ENCODE measurements around the gene TST.
"Not testable (repeated sequence)": the region's sequence is repeated elsewhere in the genome, so short reads cannot be mapped to it uniquely, and the experiment has no call there.

Gene TST

DNA sequence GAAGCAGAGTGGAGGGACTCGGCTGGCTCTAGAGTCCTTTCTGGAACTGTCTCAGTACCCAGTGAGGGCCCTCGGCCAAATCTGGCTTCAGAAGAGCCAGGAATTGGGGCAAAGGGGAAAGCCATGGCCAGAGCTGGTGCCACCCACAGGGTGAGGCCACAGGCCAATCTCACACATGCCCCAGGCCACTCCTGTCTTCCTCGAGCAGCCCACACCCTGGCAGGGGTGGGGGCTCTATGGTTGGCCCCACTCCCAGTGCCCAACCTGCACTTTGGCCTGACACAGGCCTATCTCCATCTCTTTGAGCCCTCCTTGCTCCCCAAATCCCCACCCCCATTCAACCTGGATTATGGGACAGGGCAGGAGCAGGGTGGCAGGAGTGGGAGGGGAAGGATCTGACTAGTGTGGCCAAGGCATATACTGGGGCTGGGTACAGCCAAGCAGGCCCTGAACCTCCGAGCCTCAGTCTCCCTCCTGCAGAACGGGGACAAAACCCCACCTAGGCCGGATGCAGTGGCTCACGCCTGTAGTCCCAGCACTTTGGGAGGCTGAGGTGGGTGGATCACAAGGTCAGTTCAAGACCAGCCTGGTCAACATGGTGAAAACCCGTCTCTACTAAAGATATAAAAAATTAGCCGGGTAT lies 6.9 kb downstream of the TST start:
- no peak for DNase-seq

GRCh38 chr22:37011472-37011871 lies 7.8 kb downstream of the TST start:
- DNase-seq: no peak

- no peak for DNase-seq
These were observed 8.3 kb downstream of the TST start for GRCh38 chr22:37010976-37011375.

DNA sequence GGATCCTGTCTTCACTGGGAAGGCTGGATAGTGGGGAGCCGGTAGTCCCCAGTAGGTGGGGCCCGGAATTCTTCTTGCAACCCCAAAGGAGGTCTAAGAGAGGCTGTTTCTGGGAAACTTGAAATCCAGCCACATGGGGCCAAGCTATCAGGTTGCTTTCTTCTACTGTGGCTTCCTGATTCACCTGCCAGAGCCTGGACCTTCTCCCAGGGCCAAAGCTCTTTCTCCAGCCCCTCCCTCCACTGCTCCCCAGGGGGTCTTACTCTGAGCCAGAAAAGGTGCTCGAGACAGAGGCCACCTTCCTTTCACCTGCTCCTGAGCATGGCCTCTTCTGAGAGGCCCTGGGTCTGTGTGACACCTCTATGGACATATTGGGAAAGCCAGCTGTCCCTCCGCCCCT lies 9.1 kb downstream of the TST start:
- DNase-seq: no peak

- no peak for DNase-seq
These were observed 9.8 kb downstream of the TST start for GRCh38 chr22:37009490-37009889.

DNA sequence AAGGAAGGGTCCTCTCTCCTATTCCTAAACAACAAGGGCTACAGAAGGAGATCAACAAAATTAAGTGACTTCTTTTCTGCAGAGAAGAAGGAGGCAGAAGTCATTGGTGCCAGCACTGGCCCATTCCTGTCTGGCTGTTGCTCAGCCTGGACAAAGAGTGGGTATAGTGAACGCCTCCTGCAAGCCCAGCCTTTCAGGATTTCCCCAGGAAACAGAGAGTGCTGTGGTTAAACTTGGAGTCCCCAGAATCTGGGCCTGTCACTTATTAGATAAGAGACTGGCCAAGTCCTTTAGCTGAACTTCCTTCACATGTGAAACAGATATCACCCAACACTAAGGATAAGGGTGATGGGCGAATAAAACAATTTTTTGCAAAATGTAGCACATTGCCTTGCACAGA lies 10.9 kb downstream of the TST start:
- DNase-seq: no peak

DNA sequence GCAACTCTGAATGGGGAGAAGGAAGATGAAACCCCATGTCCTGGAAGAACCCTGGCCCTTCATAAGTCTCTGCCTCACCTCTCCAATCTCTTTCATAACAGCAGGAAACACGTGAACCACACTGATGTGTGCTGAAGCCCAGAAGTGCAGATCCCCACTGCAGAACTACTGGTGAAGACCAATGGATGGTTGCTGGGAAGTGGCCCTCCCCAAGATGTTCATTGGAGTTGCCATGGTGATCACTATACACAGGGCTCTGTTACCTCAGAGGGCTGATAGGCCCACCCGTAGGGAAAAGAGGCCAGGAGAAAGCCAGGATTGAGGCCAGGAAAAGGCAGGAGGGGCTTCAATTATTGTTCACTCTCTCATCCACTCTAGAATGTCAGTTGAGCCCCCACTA lies 11.6 kb downstream of the TST start:
- no peak for DNase-seq

DNA sequence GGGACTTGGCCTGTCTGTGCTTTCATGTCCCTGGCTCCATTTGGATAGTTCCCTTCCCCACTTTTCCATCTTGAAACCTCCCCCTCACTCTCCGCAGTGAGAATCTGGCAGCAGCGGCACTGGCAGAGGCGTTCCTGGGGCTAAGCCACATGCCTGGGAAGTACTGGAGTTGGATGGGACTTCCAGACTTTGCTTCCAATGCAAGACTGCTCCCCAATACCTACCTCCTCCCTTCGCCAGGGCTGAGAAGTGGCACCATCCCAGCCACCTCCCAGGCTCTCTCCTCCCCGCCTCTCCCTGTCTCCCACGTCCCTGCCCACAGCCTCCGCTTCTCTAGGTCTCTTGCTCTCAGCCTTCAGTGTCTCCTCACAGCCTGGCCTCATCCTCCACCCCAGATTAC lies 16.6 kb downstream of the TST start:
- no peak for DNase-seq

DNA sequence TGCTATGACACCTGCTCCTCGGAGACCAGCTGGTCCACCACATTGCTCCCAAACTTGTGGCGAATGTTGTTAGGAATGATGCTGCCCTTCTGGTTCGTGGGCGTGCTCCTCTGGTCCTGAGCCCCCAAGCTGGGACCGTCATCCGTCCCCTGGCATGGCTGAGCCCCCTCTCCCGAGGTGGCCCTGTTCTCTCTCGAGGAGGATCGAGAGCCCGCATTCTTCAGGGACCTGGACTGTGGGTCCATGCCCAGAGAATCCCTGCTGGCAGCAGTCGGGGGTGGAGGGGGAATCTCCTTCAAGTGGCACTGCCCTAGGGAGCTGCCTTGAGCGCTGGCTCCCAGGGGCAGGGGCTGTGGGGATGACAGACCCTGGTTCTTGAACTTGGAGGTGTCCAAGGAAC lies 17.4 kb downstream of the TST start:
- DNase-seq: no peak

DNA sequence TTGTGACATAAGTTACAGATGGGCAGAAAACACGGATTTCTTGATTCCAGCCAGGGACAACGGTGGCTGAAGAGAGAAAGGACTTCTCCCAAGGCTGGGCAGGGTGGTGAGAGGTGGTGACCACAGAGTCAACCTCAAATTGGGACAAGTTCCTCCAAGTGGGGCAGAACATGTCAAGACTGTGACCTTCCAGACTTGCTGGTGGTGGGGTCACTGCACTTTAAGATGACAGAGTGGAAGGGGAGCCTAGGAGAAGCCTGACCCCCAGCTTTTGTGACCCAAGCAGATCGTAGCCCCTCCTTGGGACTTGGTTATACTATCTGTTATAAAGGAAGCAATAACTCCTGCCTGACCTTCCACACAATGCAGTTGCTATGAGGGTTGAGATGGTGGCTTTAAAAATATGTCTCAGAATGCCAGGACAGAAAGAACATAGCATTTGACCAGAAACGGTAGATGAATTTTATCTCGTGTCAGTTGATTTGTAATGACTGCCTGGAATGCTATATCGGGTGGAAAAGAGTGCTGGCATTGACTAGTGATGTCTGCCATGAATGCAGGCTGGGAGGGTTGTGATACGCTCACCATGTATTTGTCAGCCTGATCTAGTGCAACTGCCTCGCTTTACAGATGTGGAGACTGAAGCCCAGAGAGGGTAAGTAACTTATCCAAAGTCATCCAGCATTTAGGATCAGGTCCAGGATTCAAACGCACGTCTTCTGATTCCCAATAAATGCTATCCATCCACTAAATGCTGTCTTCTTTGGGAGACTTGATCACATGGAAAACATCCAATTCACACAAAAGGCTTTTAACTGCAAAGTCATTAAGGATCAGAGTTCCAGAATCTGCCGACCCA lies 18.3 kb downstream of the TST start:
- no peak for DNase-seq

GRCh38 chr22:36999463-36999862 lies 19.8 kb downstream of the TST start:
- DNase-seq: no peak

DNA sequence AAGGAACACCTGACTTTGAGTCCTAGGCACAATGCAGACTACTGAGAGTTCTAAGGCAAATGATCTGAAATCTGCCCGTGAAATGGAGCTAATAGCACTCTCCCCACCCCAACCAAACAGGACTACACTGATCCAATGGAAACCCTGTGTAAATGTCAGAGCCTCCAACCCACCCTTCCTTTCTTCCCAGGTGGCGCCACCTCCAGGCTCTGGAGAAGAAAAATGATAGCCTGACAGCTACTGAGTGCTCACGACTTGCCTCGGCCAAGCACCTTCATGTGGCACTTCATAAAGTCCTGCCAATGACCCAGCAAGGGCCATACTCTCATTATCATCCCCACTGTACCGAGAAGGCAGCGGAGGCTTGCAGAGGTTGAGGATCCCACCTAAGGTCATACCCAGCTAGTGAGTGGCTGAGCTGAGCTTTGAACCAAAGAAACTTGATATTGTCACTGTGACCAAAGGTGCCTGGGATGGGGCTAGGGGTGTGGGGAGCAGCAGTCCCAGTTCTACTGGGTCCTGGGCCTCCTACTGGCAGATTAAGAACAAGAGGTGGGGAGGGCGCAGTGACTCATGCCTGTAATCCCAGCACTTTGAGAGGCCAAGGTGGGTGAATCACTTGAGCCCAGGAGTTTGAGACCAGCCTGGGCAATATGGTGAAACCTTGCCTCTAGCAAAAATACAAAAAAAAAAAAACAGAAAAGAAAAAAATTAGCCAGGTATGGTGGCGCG lies 20.5 kb downstream of the TST start:
- no peak for DNase-seq

DNA sequence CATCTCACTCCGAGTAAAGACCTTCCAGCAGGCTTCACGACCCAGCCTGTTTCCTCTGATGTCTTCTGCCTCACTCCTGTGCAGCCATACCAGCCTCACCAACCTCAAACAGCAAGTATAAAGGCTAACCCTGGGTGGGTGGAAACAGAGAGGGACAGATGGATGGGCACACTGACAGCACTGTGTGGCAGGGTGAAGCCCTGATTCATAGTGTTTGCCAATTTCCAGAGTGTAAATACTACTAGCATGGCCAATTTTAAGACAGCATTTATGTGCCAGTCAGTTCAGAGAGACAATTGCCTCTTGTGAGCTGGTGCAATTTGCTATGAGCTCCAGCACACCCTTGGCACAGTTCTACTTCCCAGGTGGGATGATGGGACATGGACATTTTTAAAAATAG lies 21.5 kb downstream of the TST start:
- no peak for DNase-seq

- DNase-seq: no peak
These were observed 28.0 kb downstream of the TST start for GRCh38 chr22:36991206-36991605.

- DNase-seq: no peak
These were observed 28.8 kb downstream of the TST start for GRCh38 chr22:36990457-36990856.

DNA sequence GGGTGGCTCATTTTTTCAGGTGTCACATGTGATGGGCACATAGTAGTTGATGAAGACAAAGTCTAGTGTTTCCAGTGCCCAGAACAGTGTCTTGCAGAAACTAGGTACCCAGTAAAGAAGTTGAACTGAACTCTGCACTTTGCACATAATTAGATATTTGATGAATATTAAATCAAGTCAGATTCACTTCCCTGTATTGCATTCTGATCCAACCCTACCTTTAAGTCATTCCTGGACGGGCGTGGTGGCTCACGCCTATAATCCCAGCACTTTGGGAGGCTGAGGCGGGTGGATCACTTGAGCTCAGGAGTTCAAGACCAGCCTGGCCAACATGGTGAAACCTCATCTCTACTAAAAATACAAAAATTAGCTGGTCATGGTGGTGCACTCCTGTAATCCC lies 30.2 kb downstream of the TST start:
- DNase-seq: not testable (repeated sequence)

- no peak for DNase-seq
These were observed 31.0 kb downstream of the TST start for GRCh38 chr22:36988075-36988832.

DNA sequence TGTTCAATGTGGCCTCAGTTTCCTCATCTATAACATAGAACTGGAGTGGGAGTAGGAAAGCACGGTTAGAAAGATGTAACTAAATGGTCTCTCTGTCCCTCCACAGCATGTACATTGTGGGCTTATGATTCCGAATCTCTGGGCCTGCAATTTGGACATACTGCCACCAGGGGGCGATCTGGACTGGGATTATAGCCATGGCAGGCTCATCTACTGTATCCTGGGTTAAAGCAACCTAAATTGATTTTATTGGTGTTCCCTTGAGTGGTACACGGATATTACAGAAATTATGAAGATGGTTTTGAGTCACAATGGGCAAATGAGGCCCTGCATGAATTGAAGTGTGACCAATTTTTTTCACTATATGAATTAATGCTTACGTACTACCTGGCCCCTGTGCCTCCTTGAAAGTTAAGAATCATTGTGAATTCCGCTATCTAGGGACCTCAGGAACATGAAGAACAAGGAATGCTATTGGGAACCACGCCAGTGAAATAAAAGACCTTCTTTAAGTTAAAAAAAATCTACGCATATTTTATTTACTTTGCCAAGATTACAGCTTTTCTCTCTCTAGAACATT lies 32.9 kb downstream of the TST start:
- DNase-seq: no peak

GRCh38 chr22:36985211-36985889 lies 33.9 kb downstream of the TST start:
- DNase-seq: no peak

DNA sequence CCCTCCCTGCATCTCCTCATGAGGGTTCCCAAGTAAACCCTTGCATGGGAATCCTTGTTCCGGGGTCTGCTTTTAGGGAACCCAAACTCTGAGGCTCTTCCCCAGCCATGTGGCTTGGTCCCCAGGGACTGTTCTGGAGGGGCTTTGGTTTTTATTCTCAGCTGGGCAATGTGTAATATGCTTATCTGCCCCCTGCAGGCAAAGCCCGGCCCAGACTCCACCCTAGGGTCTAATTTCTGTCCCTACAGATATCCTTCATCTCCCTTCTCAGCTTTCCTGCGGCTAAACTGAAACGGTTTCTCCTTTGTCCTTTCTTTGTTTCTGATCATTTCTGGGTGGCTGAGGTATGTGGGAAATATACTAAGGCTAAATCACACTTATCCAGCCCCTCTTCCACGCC lies 37.1 kb downstream of the TST start:
- DNase-seq: no peak

- DNase-seq: no peak
These were observed 37.9 kb downstream of the TST start for GRCh38 chr22:36981247-36981775.

Measured in activated gamma-delta T cell treated with Interleukin-2 at 50 U/mL for 16 hours (primary cell).